Activated T-helper 2 cell treated with anti-CD3 and anti-CD28 coated beads, Interferon-gamma antibody, Interleukin-2, Interleukin-4, amounts not matched to agents 10 μg/mL and 5 μg/mL and 100 μg/mL, durations not matched to agents 14 hours and 24 hours and 36 hours (primary cell): ENCODE data around the gene POC1A. TPM values are rescaled to one million over a fixed set of nuclear protein-coding genes. Genes with fewer than 3 reads are reported as not detected.

Source experiments
- DNase-seq: peaks from one replicate; pipeline ENCODE4 v3.0.0; 2021; ENCODE audit warnings: low spot score
- H3K27ac Mint-ChIP-seq: one replicate; pipeline ENCODE4 v1.8.0; 2021; ENCODE audit warnings: mixed read lengths
- H3K27me3 Mint-ChIP-seq: one replicate; pipeline ENCODE4 v1.8.0; 2021; ENCODE audit warnings: low read depth, mixed read lengths
- H3K36me3 Mint-ChIP-seq: one replicate; pipeline ENCODE4 v1.8.0; 2021; ENCODE audit warnings: low read depth, mixed read lengths
- H3K4me1 Mint-ChIP-seq: one replicate; pipeline ENCODE4 v1.8.0; 2021; ENCODE audit warnings: low read depth, mixed read lengths
- H3K4me3 Mint-ChIP-seq: one replicate; pipeline ENCODE4 v1.8.0; 2021; ENCODE audit warnings: low read depth, mild to moderate bottlenecking, moderate library complexity, mixed read lengths
- H3K9me3 Mint-ChIP-seq: one replicate; pipeline ENCODE4 v1.8.0; 2021; ENCODE audit warnings: mixed read lengths
- intact Hi-C: fragments of 100-400 bp; cut with micrococcal nuclease; formaldehyde crosslinking; loops from one replicate; pipeline ENCODE4 v1.15.1; 2023
- total RNA-seq: library from RNA; stranded (reverse); gene quantifications from 2 replicates; pipeline ENCODE4 v1.2.3, GENCODE V29; 2022

Gene POC1A
- total RNA-seq, 1 donor from 2014 or later, result 20.4 TPM

- H3K4me3 Mint-ChIP-seq, result peak overlapping the region; percentile 88
- peaks cover 35% of the 10 kb centered on the region for H3K4me1 Mint-ChIP-seq
- no peaks in the 10 kb centered on the region for H3K9me3 Mint-ChIP-seq
- intact Hi-C loops, result loop anchor here (10.0 kb wide), 3 partner anchors 220 to 630 kb away; partner anchors contain the start of genes GNL3, NT5DC2, PBRM1 and UQCC5
- H3K27me3 Mint-ChIP-seq, result no peaks in the 10 kb centered on the region
- no peak for DNase-seq
- H3K36me3 Mint-ChIP-seq, result peaks cover 47% of the 10 kb centered on the region
- H3K27ac Mint-ChIP-seq, result peak overlapping the region; percentile 90
Measured at GRCh38 chr3:52054661-52055511, 99.3 kb downstream of the POC1A start.

DNA sequence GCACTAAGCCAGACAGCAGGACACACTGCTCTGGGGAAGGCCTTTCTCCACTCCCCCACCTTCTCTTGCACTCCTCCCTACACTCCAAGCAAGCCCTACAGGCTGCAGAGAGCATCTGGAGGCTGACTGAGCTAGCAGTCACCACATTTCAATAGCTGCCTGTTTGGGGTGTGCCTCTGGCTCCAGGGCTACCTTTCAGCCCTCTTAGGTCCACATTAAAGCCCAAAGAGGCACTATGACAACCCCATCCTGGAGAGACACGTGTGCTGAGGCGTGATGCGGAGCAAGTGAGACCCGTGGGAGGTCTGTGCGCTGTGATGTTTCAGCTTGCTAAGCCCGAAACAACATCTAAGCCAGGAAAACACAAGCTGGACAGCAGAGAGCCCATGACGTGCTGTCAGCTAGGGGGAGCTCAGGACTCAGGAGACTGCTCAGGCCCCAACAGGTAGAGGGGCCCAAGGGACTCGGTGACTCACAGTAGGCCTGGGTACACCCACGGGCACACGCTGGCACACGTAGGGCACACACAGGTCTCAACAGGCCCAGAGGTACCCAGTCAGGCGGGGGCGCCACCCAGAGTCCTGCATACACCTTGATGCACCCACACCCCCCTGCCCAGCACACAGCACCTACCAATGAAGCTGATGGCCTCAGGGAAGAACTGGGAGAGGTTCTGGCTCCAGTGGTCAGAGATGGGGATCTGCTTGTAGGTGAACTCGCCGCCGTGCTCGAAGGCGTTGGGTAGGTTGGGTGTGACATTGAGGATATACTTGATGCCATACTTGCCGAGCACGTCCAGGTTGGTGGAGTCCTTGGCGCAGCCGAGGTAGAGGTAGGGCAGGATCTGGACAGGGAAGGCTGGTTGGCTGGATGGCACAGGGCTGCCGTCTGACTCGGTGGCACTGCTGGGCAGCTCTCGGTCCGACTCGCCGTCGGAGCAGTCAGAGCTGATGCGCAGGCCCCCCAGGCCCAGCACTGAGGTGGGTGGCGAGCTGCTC, 100.6 kb downstream of the POC1A start:
- peaks cover 35% of the 10 kb centered on the region for H3K4me1 Mint-ChIP-seq
- H3K27me3 Mint-ChIP-seq, result no peaks in the 10 kb centered on the region
- H3K36me3 Mint-ChIP-seq, result peaks cover 57% of the 10 kb centered on the region
- intact Hi-C loops, result loop anchor here (2.0 to 10.0 kb wide), 4 partner anchors 53 to 631 kb away; partner anchors contain the start of genes GNL3, NT5DC2, PBRM1 and UQCC5
- H3K4me3 Mint-ChIP-seq, result peak overlapping the region; percentile 88
- DNase-seq, result peak; percentile 33
- H3K27ac Mint-ChIP-seq, result peak overlapping the region; percentile 90
- H3K9me3 Mint-ChIP-seq, result no peaks in the 10 kb centered on the region

GRCh38 chr3:52052831-52053306, 101.4 kb downstream of the POC1A start:
- intact Hi-C loops, result loop anchor here (2.0 to 10.0 kb wide), 4 partner anchors 52 to 632 kb away; partner anchors contain the start of genes GNL3, NT5DC2, PBRM1 and UQCC5
- peak overlapping the region; percentile 90 for H3K27ac Mint-ChIP-seq
- DNase-seq, result peak; percentile 49
- peaks cover 57% of the 10 kb centered on the region for H3K36me3 Mint-ChIP-seq
- H3K4me3 Mint-ChIP-seq, result peak overlapping the region; percentile 88
- no peaks in the 10 kb centered on the region for H3K27me3 Mint-ChIP-seq
- peaks cover 35% of the 10 kb centered on the region for H3K4me1 Mint-ChIP-seq
- H3K9me3 Mint-ChIP-seq, result no peaks in the 10 kb centered on the region

GRCh38 chr3:52051444-52051843, 102.8 kb downstream of the POC1A start:
- no peaks in the 10 kb centered on the region for H3K9me3 Mint-ChIP-seq
- DNase-seq, result no peak
- H3K4me1 Mint-ChIP-seq, result peaks cover 29% of the 10 kb centered on the region
- H3K36me3 Mint-ChIP-seq, result peaks cover 57% of the 10 kb centered on the region
- H3K27ac Mint-ChIP-seq, result peak overlapping the region; percentile 42
- intact Hi-C loops, result loop anchor here (10.0 kb wide), 3 partner anchors 223 to 633 kb away; partner anchors contain the start of genes GNL3, NT5DC2, PBRM1 and UQCC5
- H3K4me3 Mint-ChIP-seq, result no peak overlapping the region
- H3K27me3 Mint-ChIP-seq, result no peaks in the 10 kb centered on the region

GRCh38 chr3:52050571-52050970, 103.7 kb downstream of the POC1A start:
- no peak overlapping the region for H3K4me3 Mint-ChIP-seq
- peaks cover 29% of the 10 kb centered on the region for H3K4me1 Mint-ChIP-seq
- intact Hi-C loops, result loop anchor here (10.0 kb wide), 3 partner anchors 224 to 634 kb away; partner anchors contain the start of genes GNL3, NT5DC2, PBRM1 and UQCC5
- no peaks in the 10 kb centered on the region for H3K9me3 Mint-ChIP-seq
- DNase-seq, result no peak
- no peak overlapping the region for H3K27ac Mint-ChIP-seq
- H3K36me3 Mint-ChIP-seq, result peaks cover 57% of the 10 kb centered on the region
- H3K27me3 Mint-ChIP-seq, result no peaks in the 10 kb centered on the region

DNA sequence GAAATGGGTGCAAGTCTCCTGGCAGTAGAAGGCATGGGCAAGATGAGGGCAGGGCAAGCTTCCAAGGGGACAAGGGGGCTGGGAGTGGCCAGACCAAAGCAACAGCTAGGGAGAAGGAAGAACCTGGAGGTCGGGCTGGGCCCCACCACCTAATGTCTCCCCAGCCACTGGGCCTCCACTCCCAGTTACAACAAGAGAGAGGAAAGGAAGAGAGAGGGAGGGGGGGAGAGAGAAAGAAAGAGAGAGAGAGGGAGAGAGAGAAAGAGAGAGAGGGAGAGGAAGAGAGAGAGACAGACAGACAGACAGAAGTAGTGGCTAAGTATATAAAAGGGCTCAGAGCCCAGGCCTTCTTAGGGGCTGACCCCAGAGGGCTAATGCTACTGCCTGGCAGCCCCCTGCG, 104.7 kb downstream of the POC1A start:
- Mint-ChIP-seq H3K4me1 (peaks cover 27% of the 10 kb centered on the region), H3K4me3 (no peak overlapping the region), H3K9me3 (no peaks in the 10 kb centered on the region), H3K36me3 (peaks cover 55% of the 10 kb centered on the region), H3K27me3 (no peaks in the 10 kb centered on the region), H3K27ac (no peak overlapping the region)
- intact Hi-C loops, result no loop called here
- no peak for DNase-seq

- peaks cover 36% of the 10 kb centered on the region for H3K36me3 Mint-ChIP-seq
- no peak overlapping the region for H3K4me3 Mint-ChIP-seq
- H3K9me3 Mint-ChIP-seq, result no peaks in the 10 kb centered on the region
- no peak overlapping the region for H3K27ac Mint-ChIP-seq
- H3K27me3 Mint-ChIP-seq, result no peaks in the 10 kb centered on the region
- H3K4me1 Mint-ChIP-seq, result peaks cover 7% of the 10 kb centered on the region
- intact Hi-C loops, result no loop called here
- DNase-seq, result no peak
Measured at GRCh38 chr3:52047295-52047960, 106.8 kb downstream of the POC1A start.

DNA sequence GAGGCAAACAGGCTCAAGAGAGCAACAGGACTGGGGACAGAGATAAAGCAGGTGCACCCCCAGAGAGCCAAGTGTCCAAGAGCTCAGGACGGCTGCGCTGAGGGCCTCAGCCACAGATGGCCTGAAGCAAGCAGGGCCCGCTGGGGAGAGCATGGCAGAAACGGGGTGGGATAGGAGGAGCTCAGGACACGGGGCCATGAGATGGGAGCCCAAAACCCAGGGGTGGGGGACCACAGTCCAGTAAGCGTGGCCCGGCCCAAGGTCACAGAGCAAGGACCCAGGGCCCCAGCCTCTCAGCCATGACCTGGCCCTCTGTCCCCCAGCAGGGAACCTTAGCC, 107.4 kb downstream of the POC1A start:
- intact Hi-C loops, result no loop called here
- H3K9me3 Mint-ChIP-seq, result no peaks in the 10 kb centered on the region

GRCh38 chr3:52046186-52046901, 107.9 kb downstream of the POC1A start:
- H3K4me1 Mint-ChIP-seq, result no peaks in the 10 kb centered on the region
- peaks cover 2% of the 10 kb centered on the region for H3K27me3 Mint-ChIP-seq
- intact Hi-C loops, result no loop called here
- H3K36me3 Mint-ChIP-seq, result peaks cover 25% of the 10 kb centered on the region
- DNase-seq, result no peak
- H3K4me3 Mint-ChIP-seq, result no peak overlapping the region
- no peaks in the 10 kb centered on the region for H3K9me3 Mint-ChIP-seq
- no peak overlapping the region for H3K27ac Mint-ChIP-seq

More for the DNA sequence above, 107.4 kb downstream of the POC1A start:
- peaks cover 30% of the 10 kb centered on the region for H3K36me3 Mint-ChIP-seq
- peaks cover 2% of the 10 kb centered on the region for H3K4me1 Mint-ChIP-seq
- DNase-seq, result no peak
- H3K4me3 Mint-ChIP-seq, result no peak overlapping the region
- H3K27ac Mint-ChIP-seq, result no peak overlapping the region
- H3K27me3 Mint-ChIP-seq, result peaks cover under 1% of the 10 kb centered on the region

GRCh38 chr3:52044869-52045619, 109.2 kb downstream of the POC1A start:
- no peak overlapping the region for H3K4me3 Mint-ChIP-seq
- no peaks in the 10 kb centered on the region for H3K4me1 Mint-ChIP-seq
- H3K9me3 Mint-ChIP-seq, result no peaks in the 10 kb centered on the region
- H3K27me3 Mint-ChIP-seq, result peaks cover 2% of the 10 kb centered on the region
- intact Hi-C loops, result no loop called here
- H3K36me3 Mint-ChIP-seq, result peaks cover 12% of the 10 kb centered on the region
- no peak for DNase-seq
- no peak overlapping the region for H3K27ac Mint-ChIP-seq

DNA sequence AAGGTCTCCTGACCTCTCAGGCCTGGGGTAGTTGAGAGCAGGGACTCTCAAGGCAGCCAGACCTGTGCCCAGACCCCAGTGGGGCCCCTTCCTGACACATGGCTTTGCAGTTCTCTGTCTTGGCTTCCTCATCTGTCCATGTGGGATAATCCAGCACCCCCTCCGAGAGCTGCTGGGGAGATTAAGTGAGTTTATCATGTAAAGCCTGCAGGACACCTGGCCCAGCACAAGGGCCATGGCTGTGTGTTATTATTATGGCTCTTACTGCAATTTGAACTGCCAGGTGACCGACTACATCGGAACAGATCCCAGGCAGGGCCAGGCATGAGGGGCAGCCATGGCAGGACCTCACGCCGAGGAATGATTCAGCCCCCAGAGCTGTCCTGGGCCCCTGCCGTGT, 110.5 kb downstream of the POC1A start:
- intact Hi-C loops, result no loop called here
- H3K4me1 Mint-ChIP-seq, result no peaks in the 10 kb centered on the region
- H3K9me3 Mint-ChIP-seq, result no peaks in the 10 kb centered on the region
- H3K36me3 Mint-ChIP-seq, result no peaks in the 10 kb centered on the region
- no peak overlapping the region for H3K27ac Mint-ChIP-seq
- no peak overlapping the region for H3K4me3 Mint-ChIP-seq
- peaks cover 2% of the 10 kb centered on the region for H3K27me3 Mint-ChIP-seq
- DNase-seq, result no peak
